NT2/D1 (cell line): ENCODE results near the gene IGFBP6.
A peak's percentile ranks its signal among the peaks of the same experiment; 100 is the strongest.

Source experiments
- DNase-seq: peaks from one replicate; pipeline ENCODE4 v3.0.0-alpha.2; 2011; ENCODE audit warnings: low read depth, low spot score
- H3K27me3 ChIP-seq: 2 replicates; pipeline ENCODE4 v1.6.0; 2011; ENCODE audit warnings: mild to moderate bottlenecking; ENCODE audit not compliant: insufficient read length, insufficient read depth
- H3K36me3 ChIP-seq: 2 replicates; pipeline ENCODE4 v1.6.1; 2011; ENCODE audit warnings: mild to moderate bottlenecking, low read length, mixed read lengths; ENCODE audit not compliant: insufficient read depth, insufficient read length
- H3K4me1 ChIP-seq: 2 replicates; pipeline ENCODE4 v1.5.1; 2011; ENCODE audit not compliant: insufficient read depth, insufficient read length
- H3K4me3 ChIP-seq: 2 replicates; pipeline ENCODE4 v1.5.1; 2011; ENCODE audit warnings: low read depth; ENCODE audit not compliant: insufficient read length
- H3K9ac ChIP-seq: 2 replicates; pipeline ENCODE4 v1.6.0; 2011; ENCODE audit warnings: low read depth; ENCODE audit not compliant: insufficient read length
- H3K9me3 ChIP-seq: 2 replicates; pipeline ENCODE4 v1.5.1; 2011; ENCODE audit warnings: mild to moderate bottlenecking, low read length; ENCODE audit not compliant: insufficient read depth
- SUZ12 ChIP-seq: IDR thresholded peaks from 2 replicates; pipeline ENCODE4 v1.6.1; 2011; ENCODE audit not compliant: insufficient read length, insufficient read depth; ENCODE audit errors: extremely low read depth
- YY1 ChIP-seq: IDR thresholded peaks from 2 replicates; pipeline ENCODE4 v1.6.1; 2011; ENCODE audit not compliant: insufficient read length, insufficient read depth
- ZNF274 ChIP-seq: IDR thresholded peaks from 2 replicates; pipeline ENCODE4 v1.6.1; 2011; ENCODE audit warnings: mild to moderate bottlenecking, low read depth, low read length

Gene IGFBP6

GRCh38 chr12:53061404-53062010 lies 36.0 kb upstream of the IGFBP6 start:
- H3K36me3 ChIP-seq = peaks cover 23% of the 10 kb centered on the region
- TF ChIP-seq YY1 (no peak), ZNF274 (no peak), SUZ12 (no peak)
- H3K4me1 ChIP-seq = peaks cover 9% of the 10 kb centered on the region
- no peak overlapping the region for H3K4me3 ChIP-seq
- H3K9ac ChIP-seq = no peak overlapping the region
- no peak for DNase-seq
- H3K27me3 ChIP-seq = peaks cover 10% of the 10 kb centered on the region
- no peaks in the 10 kb centered on the region for H3K9me3 ChIP-seq

- Histone ChIP-seq H3K9ac (no peak overlapping the region), H3K4me1 (peaks cover 9% of the 10 kb centered on the region), H3K9me3 (no peaks in the 10 kb centered on the region), H3K27me3 (peaks cover 10% of the 10 kb centered on the region), H3K4me3 (no peak overlapping the region), H3K36me3 (peaks cover 24% of the 10 kb centered on the region)
- no peak for TF ChIP-seq SUZ12
- TF ChIP-seq ZNF274 = no peak
- no peak for DNase-seq
Observed at GRCh38 chr12:53062011-53062961, 35.2 kb upstream of the IGFBP6 start.

- no peak for DNase-seq
- Histone ChIP-seq H3K4me1 (peaks cover 12% of the 10 kb centered on the region), H3K4me3 (no peak overlapping the region), H3K9me3 (no peaks in the 10 kb centered on the region), H3K27me3 (peaks cover 2% of the 10 kb centered on the region), H3K36me3 (peaks cover 29% of the 10 kb centered on the region), H3K9ac (no peak overlapping the region)
- no peak for TF ChIP-seq ZNF274
- no peak for TF ChIP-seq SUZ12
- TF ChIP-seq YY1 = no peak
Observed at GRCh38 chr12:53062977-53063707, 34.3 kb upstream of the IGFBP6 start.

- Histone ChIP-seq H3K36me3 (peaks cover 29% of the 10 kb centered on the region), H3K4me1 (peaks cover 14% of the 10 kb centered on the region), H3K9me3 (no peaks in the 10 kb centered on the region), H3K4me3 (no peak overlapping the region), H3K27me3 (no peaks in the 10 kb centered on the region), H3K9ac (no peak overlapping the region)
- TF ChIP-seq ZNF274 (no peak), SUZ12 (no peak), YY1 (no peak)
- DNase-seq = no peak
Observed at GRCh38 chr12:53063708-53064612, 33.5 kb upstream of the IGFBP6 start.

- Histone ChIP-seq H3K4me1 (peaks cover 23% of the 10 kb centered on the region), H3K36me3 (peaks cover 29% of the 10 kb centered on the region), H3K27me3 (no peaks in the 10 kb centered on the region), H3K9me3 (no peaks in the 10 kb centered on the region), H3K4me3 (no peak overlapping the region), H3K9ac (no peak overlapping the region)
- no peak for DNase-seq
- TF ChIP-seq SUZ12 (no peak), ZNF274 (no peak), YY1 (no peak)
Observed at GRCh38 chr12:53064613-53065436, 32.6 kb upstream of the IGFBP6 start.

GRCh38 chr12:53065470-53065869 lies 32.0 kb upstream of the IGFBP6 start:
- peaks cover 26% of the 10 kb centered on the region for H3K4me1 ChIP-seq
- H3K4me3 ChIP-seq = no peak overlapping the region
- peaks cover 29% of the 10 kb centered on the region for H3K36me3 ChIP-seq
- peak overlapping the region; percentile 39 for H3K9ac ChIP-seq
- DNase-seq = no peak
- TF ChIP-seq ZNF274 (no peak), YY1 (no peak), SUZ12 (no peak)
- no peaks in the 10 kb centered on the region for H3K9me3 ChIP-seq
- H3K27me3 ChIP-seq = no peaks in the 10 kb centered on the region
